HEK293 (cell line): ENCODE measurements around the gene MAPK14.

Experiments used
- MYNN ChIP-seq: fragments of 450-650 bp; formaldehyde crosslinking; IDR thresholded peaks from 2 replicates; pipeline ENCODE4 v1.5.1; 2016; ENCODE audit warnings: missing biosample characterization, missing genetic modification characterization, borderline replicate concordance
- OVOL3 ChIP-seq: fragments of 450-650 bp; formaldehyde crosslinking; IDR thresholded peaks from 2 replicates; pipeline ENCODE4 v1.5.1; 2016; ENCODE audit warnings: missing biosample characterization, missing genetic modification characterization
- SP3 ChIP-seq: fragments of 450-650 bp; formaldehyde crosslinking; IDR thresholded peaks from 2 replicates; pipeline ENCODE4 v1.5.1; 2016; ENCODE audit warnings: missing biosample characterization, missing genetic modification characterization
- YY1 ChIP-seq: fragments of 450-650 bp; formaldehyde crosslinking; IDR thresholded peaks from 2 replicates; pipeline ENCODE4 v1.5.1; 2018; ENCODE audit warnings: missing biosample characterization, missing genetic modification characterization
- ZNF23 ChIP-seq: fragments of 450-650 bp; formaldehyde crosslinking; IDR thresholded peaks from 2 replicates; pipeline ENCODE4 v1.5.1; 2016; ENCODE audit warnings: missing biosample characterization, missing genetic modification characterization, borderline replicate concordance
- ZNF24 ChIP-seq: fragments of 450-650 bp; formaldehyde crosslinking; IDR thresholded peaks from 2 replicates; pipeline ENCODE4 v1.5.1; 2016; ENCODE audit warnings: missing biosample characterization, missing genetic modification characterization
- ZNF274 ChIP-seq, 2 experiments: fragments of 200-500 bp in 1 of 2; fragments of 450-650 bp in 1 of 2; sonication (Bioruptor generic) in 1 of 2; formaldehyde crosslinking in 1 of 2; IDR thresholded peaks; 2 replicates each; pipeline versions ENCODE4 v1.5.1 to v1.6.1; 2014 to 2016; ENCODE audit warnings: borderline replicate concordance in 1 of 2, inconsistent platforms in 1 of 2, low read length in 1 of 2, missing biosample characterization in 1 of 2, missing genetic modification characterization in 1 of 2
- ZNF501 ChIP-seq: fragments of 450-650 bp; formaldehyde crosslinking; IDR thresholded peaks from 2 replicates; pipeline ENCODE4 v1.5.1; 2016; ENCODE audit warnings: missing biosample characterization, missing genetic modification characterization
- ZNF76 ChIP-seq: fragments of 450-650 bp; formaldehyde crosslinking; IDR thresholded peaks from 2 replicates; pipeline ENCODE4; 2016; ENCODE audit warnings: low read depth, missing biosample characterization, missing genetic modification characterization, borderline replicate concordance
- TF ChIP-seq, protein P1 (sequence below): fragments of 450-650 bp; formaldehyde crosslinking; IDR thresholded peaks from 2 replicates; pipeline ENCODE4 v1.5.1; 2016; ENCODE audit warnings: missing biosample characterization, missing genetic modification characterization
- TF ChIP-seq, protein P2 (sequence below): fragments of 450-650 bp; formaldehyde crosslinking; IDR thresholded peaks from 2 replicates; pipeline ENCODE4 v1.5.1; 2016; ENCODE audit warnings: missing biosample characterization, missing genetic modification characterization

DNA sequence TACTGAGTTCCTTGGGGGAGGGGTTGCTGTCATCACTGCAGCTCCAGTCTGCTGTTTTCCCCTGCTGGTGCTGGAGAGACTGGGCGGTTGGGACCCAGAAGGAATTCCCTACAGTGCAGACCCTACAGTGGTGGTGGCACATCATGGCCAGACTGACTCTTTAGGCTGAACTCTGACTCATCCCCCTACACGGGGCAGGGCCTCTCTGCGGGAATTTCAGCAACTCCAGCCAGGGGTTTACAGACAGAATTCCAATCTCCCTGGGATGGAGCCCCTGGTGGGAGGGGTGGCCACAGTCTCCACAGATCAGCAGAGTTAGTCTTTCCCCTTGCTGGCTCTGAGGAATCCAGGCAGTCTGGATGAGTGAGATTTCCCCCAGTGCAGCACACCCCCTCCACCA lies 55.8 kb downstream of the MAPK14 start:
- no peak for TF ChIP-seq YY1 (tag by site-specific recombination)
- TF ChIP-seq, protein P1, sequence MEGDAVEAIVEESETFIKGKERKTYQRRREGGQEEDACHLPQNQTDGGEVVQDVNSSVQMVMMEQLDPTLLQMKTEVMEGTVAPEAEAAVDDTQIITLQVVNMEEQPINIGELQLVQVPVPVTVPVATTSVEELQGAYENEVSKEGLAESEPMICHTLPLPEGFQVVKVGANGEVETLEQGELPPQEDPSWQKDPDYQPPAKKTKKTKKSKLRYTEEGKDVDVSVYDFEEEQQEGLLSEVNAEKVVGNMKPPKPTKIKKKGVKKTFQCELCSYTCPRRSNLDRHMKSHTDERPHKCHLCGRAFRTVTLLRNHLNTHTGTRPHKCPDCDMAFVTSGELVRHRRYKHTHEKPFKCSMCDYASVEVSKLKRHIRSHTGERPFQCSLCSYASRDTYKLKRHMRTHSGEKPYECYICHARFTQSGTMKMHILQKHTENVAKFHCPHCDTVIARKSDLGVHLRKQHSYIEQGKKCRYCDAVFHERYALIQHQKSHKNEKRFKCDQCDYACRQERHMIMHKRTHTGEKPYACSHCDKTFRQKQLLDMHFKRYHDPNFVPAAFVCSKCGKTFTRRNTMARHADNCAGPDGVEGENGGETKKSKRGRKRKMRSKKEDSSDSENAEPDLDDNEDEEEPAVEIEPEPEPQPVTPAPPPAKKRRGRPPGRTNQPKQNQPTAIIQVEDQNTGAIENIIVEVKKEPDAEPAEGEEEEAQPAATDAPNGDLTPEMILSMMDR (tag by site-specific recombination) = no peak
- TF ChIP-seq SP3 (tag by site-specific recombination) = no peak
- TF ChIP-seq ZNF501 (tag by site-specific recombination) = no peak
- no peak for TF ChIP-seq ZNF274 (IDR thresholded peaks at IDR 0.05; ENCODE audit: low read length)
- TF ChIP-seq ZNF274 (tag by site-specific recombination; IDR thresholded peaks at IDR 0.05; ENCODE audit: borderline replicate concordance) = no peak
- TF ChIP-seq, protein P2, sequence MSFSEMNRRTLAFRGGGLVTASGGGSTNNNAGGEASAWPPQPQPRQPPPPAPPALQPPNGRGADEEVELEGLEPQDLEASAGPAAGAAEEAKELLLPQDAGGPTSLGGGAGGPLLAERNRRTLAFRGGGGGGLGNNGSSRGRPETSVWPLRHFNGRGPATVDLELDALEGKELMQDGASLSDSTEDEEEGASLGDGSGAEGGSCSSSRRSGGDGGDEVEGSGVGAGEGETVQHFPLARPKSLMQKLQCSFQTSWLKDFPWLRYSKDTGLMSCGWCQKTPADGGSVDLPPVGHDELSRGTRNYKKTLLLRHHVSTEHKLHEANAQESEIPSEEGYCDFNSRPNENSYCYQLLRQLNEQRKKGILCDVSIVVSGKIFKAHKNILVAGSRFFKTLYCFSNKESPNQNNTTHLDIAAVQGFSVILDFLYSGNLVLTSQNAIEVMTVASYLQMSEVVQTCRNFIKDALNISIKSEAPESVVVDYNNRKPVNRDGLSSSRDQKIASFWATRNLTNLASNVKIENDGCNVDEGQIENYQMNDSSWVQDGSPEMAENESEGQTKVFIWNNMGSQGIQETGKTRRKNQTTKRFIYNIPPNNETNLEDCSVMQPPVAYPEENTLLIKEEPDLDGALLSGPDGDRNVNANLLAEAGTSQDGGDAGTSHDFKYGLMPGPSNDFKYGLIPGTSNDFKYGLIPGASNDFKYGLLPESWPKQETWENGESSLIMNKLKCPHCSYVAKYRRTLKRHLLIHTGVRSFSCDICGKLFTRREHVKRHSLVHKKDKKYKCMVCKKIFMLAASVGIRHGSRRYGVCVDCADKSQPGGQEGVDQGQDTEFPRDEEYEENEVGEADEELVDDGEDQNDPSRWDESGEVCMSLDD (tag by site-specific recombination) = no peak
- TF ChIP-seq MYNN = no peak
- no peak for TF ChIP-seq ZNF24 (tag by site-specific recombination)
- no peak for TF ChIP-seq OVOL3 (tag by site-specific recombination)
- TF ChIP-seq ZNF76 = no peak
- TF ChIP-seq ZNF23 (tag by site-specific recombination) = no peak
